Adrenal gland (tissue), 12 donors: ENCODE measurements around the gene TRPM8. TPM values are rescaled to one million over a fixed set of nuclear protein-coding genes. Genes with fewer than 3 reads are reported as not detected.

Source experiments
- DNase-seq, 7 donors: peaks; one replicate each; pipeline ENCODE4 v3.0.0-alpha.2; 2019 to 2020
- H3K27ac ChIP-seq, 5 donors: fragments of 200-600 bp; sonication (generic) in 4 of 5; 1 replicate in 3 of 5; 2 replicates in 2 of 5; pipeline versions ENCODE4 v1.5.1 to v1.8.0; 2016 to 2020; ENCODE audit warnings: mild to moderate bottlenecking in 1 of 5
- H3K27me3 ChIP-seq: fragments of 200-600 bp; 2 replicates; pipeline ENCODE4 v1.8.0; 2021
- H3K36me3 ChIP-seq, 2 donors: fragments of 200-600 bp; replicated peaks in 1 of 2; 1 replicate in 1 of 2; 2 replicates in 1 of 2; pipeline versions ENCODE4 v1.5.1 to v1.8.0; 2018 to 2022
- H3K4me1 ChIP-seq, 2 donors: fragments of 200-600 bp; replicated peaks in 1 of 2; 1 replicate in 1 of 2; 2 replicates in 1 of 2; pipeline versions ENCODE4 v1.5.1 to v1.8.0; 2018 to 2021
- H3K4me3 ChIP-seq, 4 donors: fragments of 200-600 bp; sonication (generic) in 3 of 4; one replicate each; pipeline ENCODE4 v1.5.1; 2016 to 2018
- H3K9me3 ChIP-seq, 3 donors: fragments of 200-600 bp; sonication (generic) in 1 of 3; replicated peaks in 1 of 3; 1 replicate in 2 of 3; 2 replicates in 1 of 3; pipeline versions ENCODE4 v1.5.1 to v1.8.0; 2016 to 2021
- CTCF ChIP-seq, 6 experiments: fragments of 450-650 bp in 4 of 6; fragments of 200-600 bp in 2 of 6; sonication (generic) in 1 of 6; IDR thresholded peaks; 1 replicate in 5 of 6; 2 replicates in 1 of 6; pipeline versions ENCODE4 v1.5.1 to v1.8.0; 2016 to 2021; ENCODE audit warnings: antibody characterized with exemption in 6 of 6, mild to moderate bottlenecking in 2 of 6, moderate library complexity in 1 of 6
- POLR2A ChIP-seq, 2 donors: fragments of 450-650 bp; IDR thresholded peaks; one replicate each; pipeline ENCODE4 v1.6.1; 2017; ENCODE audit warnings: antibody characterized with exemption in 2 of 2, mild to moderate bottlenecking in 2 of 2, moderate library complexity in 1 of 2
- WGBS, 4 donors: extraction: QIAGEN DNeasy Blood & Tissue Kit in 2 of 4; methylation state at CpG; one replicate each; pipeline versions ENCODE4 v1.1.5 to v1.1.7; 2013 to 2017; 5-methylcytosine and 5-hydroxymethylcytosine counted together
- intact Hi-C, 2 donors: fragments of 100-400 bp; cut with DNase I; formaldehyde crosslinking; loops; one replicate each; pipeline versions ENCODE4 v1.14.1 to v1.15.0; 2022 to 2023
- polyA plus RNA-seq, 3 donors: library from polyadenylated mRNA; stranded (reverse); fragments of 200-250 nt in 2 of 3; fragments of 350-450 nt in 1 of 3; fragmentation: Illumina TruSeq in 1 of 3; extraction: RNeasy Lipid Tissue Mini Kit (QIAGEN cat#74804) in 1 of 3; gene quantifications; one replicate each; pipeline ENCODE4 v1.2.3, GENCODE V29; 2013 to 2014
- total RNA-seq, 9 donors: library from RNA; depleted of rRNA in 4 of 9; stranded (reverse); fragments of >200 nt in 4 of 9; fragments of 120-200 nt in 1 of 9; fragmentation: NEBNext Ultra II Directional in 1 of 9; extraction: Animal tissue kit (Norgen Biotek cat#: 25700) in 1 of 9; gene quantifications; one replicate each; pipeline versions ENCODE4 v1.1.0 to v1.2.4, GENCODE V29; 2013 to 2023
- donor health status: healthy with polysubstance abuse.
- donor health status: Bipolar disorder and iron deficiency.
- donor health status: DM: yes; HTN: yes; CAD: no.
- donor health status: DM: no; HTN: no; CAD: no.
- donor health status: DM: no; HTN: no; CAD: no.
- donor health status: DM: yes; HTN: yes; CAD: no.

The TRPM8 gene
- total and polyA plus RNA-seq, 12 donors: not detected

GRCh38 chr2:234032279-234032856, 115.2 kb downstream of the TRPM8 start:
- Histone ChIP-seq H3K27me3 (peaks cover 23% of the 10 kb centered on the region), H3K36me3 (no peaks in the 10 kb centered on the region), H3K4me1 (no peaks in the 10 kb centered on the region), H3K9me3 (peaks cover 0 to 5% (median 0%) of the 10 kb centered on the region in 3 donors), H3K4me3 (no peak overlapping the region), H3K27ac (no peak overlapping the region)
- no peak for DNase-seq
- WGBS, 4 donors: 76 to 88% (median 81%) methylated on average over 1 of the region's 1 CpG
- TF ChIP-seq CTCF (IDR thresholded peaks at IDR 0.05) (no peak), POLR2A (IDR thresholded peaks at IDR 0.05) (no peak)
- intact Hi-C loops: no loop called here

- TF ChIP-seq CTCF (IDR thresholded peaks at IDR 0.05): no peak
- no peak for TF ChIP-seq POLR2A (IDR thresholded peaks at IDR 0.05)
- Histone ChIP-seq H3K27ac (no peak overlapping the region), H3K4me3 (no peak overlapping the region), H3K9me3 (peaks cover 0 to 5% (median 0%) of the 10 kb centered on the region in 3 donors), H3K36me3 (no peaks in the 10 kb centered on the region), H3K27me3 (peaks cover 23% of the 10 kb centered on the region), H3K4me1 (no peaks in the 10 kb centered on the region)
- no peak for DNase-seq
- intact Hi-C loops: no loop called here
- WGBS, 4 donors: 75 to 84% (median 78%) methylated on average over 3 of the region's 3 CpGs
These were observed 116.0 kb downstream of the TRPM8 start for GRCh38 chr2:234033174-234033573.

GRCh38 chr2:234033885-234034284, 116.7 kb downstream of the TRPM8 start:
- H3K27ac ChIP-seq: no peak overlapping the region
- 65 to 90% (median 81%) methylated on average over 2 of the region's 2 CpGs for WGBS, 4 donors
- H3K4me3 ChIP-seq: no peak overlapping the region
- TF ChIP-seq POLR2A (IDR thresholded peaks at IDR 0.05) (no peak), CTCF (IDR thresholded peaks at IDR 0.05) (no peak)
- H3K9me3 ChIP-seq: peaks cover 0 to 5% (median 0%) of the 10 kb centered on the region in 3 donors
- no peak for DNase-seq
- H3K4me1 ChIP-seq: no peaks in the 10 kb centered on the region
- H3K36me3 ChIP-seq: no peaks in the 10 kb centered on the region
- intact Hi-C loops: no loop called here
- H3K27me3 ChIP-seq: peaks cover 23% of the 10 kb centered on the region

GRCh38 chr2:234038076-234038802, 121.1 kb downstream of the TRPM8 start:
- H3K4me3 ChIP-seq: no peak overlapping the region
- WGBS, 4 donors: 73 to 87% (median 82%) methylated on average over 2 of the region's 2 CpGs
- TF ChIP-seq CTCF (IDR thresholded peaks at IDR 0.05): no peak
- TF ChIP-seq POLR2A (IDR thresholded peaks at IDR 0.05): no peak
- no peaks in the 10 kb centered on the region for H3K4me1 ChIP-seq
- H3K36me3 ChIP-seq: no peaks in the 10 kb centered on the region
- H3K27me3 ChIP-seq: peaks cover 23% of the 10 kb centered on the region
- H3K27ac ChIP-seq: no peak overlapping the region
- intact Hi-C loops: no loop called here
- DNase-seq: no peak
- peaks cover 0 to 5% (median 0%) of the 10 kb centered on the region in 3 donors for H3K9me3 ChIP-seq
